HG03097 (cell line): ENCODE results near the gene MAP10.

Source experiments
- ATAC-seq: cut with Tn5 transposase; IDR thresholded peaks from one replicate; pipeline ENCODE4 v1.9.1; 2021; ENCODE audit not compliant: unreplicated experiment, low FRiP score

MAP10 gene

GRCh38 chr1:232851532-232851931, 46.3 kb downstream of the MAP10 start:
- no peak for ATAC-seq

DNA sequence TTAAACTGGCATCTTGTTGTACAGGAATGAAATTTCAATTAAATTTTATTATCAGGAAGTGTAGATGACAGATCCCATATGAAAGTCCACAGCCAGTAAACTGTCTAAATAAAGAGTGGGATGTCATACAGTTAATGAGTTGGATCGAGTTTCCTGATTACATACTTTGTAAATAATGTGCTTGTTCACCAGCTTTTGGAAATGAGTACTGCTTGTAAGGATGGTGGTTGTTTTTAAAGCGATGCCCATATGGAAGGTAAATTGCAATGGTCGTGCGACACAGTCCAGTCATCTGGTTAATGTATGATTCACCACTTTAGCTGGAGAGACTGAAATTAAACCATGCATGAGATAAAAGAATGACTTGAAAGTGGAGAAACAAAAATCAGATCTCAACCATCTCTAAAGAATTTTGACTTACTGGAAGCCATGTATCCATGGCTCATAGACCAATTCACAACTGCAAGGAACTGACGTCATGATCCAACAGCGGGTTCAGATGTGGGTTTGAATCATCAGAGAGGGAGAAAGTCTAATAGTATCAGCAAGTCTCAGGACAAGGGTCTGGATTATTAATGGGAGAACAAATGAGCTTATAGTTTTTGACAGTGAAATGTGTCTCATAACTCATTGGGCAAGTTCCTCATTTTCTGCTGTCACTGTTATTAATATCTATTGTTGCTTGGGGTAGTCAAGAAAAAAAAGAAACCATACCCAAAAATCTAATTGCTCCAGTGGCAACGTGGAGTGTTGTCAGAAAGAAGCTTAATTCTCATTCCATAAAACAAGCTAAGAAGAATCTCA, 49.0 kb downstream of the MAP10 start:
- ATAC-seq = no peak

GRCh38 chr1:232854798-232855159, 49.6 kb downstream of the MAP10 start:
- ATAC-seq = no peak

GRCh38 chr1:232856541-232856940, 51.3 kb downstream of the MAP10 start:
- ATAC-seq = no peak
